GM21515 (cell line): Measurements from ENCODE around the gene CCDC127.

Experiments used
- ATAC-seq: cut with Tn5 transposase; IDR thresholded peaks from one replicate; pipeline ENCODE4 v1.9.1; 2021; ENCODE audit not compliant: unreplicated experiment

The CCDC127 gene

DNA sequence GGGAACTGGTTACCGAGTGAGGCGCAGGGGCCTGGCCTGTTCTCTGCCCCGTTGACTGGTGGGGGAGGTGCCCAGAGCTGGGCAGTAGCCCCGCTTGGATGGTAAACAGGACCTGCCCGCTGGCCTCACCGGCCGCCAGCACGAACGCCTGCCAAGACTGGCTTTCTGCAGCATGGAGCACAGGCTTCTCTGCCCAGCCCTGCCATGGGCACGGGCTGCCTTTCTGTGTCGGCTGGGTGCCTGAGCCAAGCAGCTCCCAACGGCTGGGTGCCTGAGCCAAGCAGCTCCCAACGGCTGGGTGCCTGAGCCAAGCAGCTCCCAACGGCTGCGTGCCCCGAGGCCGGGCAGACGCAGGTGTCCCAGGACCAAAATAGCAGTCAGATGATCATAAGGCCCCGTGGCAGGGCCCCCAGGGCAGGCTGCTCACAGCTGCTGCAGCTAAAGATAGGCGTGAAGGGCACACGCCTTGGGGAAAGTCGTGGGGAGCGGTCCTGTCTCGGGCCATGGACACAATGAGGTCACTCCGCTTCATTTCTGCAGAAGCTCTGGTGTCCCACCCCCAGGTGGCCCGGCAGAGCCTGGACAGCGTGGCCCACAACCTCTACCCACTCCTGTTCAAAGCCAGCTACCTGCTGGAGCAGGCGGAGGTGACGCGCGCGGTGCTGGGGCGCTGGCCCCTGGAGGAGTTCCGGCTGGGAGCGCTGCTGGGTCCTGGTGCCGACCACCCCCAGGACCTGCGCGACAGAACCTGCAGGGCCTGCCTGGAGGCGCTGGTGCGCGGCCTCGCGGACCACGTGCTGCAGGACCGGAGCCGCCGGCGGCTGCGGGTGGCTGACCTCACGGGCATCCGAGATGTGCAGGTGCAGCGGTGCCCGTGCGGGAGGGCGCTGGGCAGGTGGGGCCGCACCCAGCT lies 26.7 kb downstream of the CCDC127 start, which contains the start of gene LRRC14B:
LRRC14B (plus strand) TSS at position 460 of the 913 bp plus-strand sequence; CDS start at position 504, 44 bp downstream.
- ATAC-seq, result peak; percentile 35

- ATAC-seq, result no peak
These were observed 27.5 kb downstream of the CCDC127 start for GRCh38 chr5:190366-191035.

- no peak for ATAC-seq
These were observed 28.0 kb downstream of the CCDC127 start for GRCh38 chr5:189976-190365.

GRCh38 chr5:189486-189885 lies 28.5 kb downstream of the CCDC127 start:
- no peak for ATAC-seq

- peak; percentile 72 for ATAC-seq
These were observed 29.2 kb downstream of the CCDC127 start for GRCh38 chr5:188488-189481.

DNA sequence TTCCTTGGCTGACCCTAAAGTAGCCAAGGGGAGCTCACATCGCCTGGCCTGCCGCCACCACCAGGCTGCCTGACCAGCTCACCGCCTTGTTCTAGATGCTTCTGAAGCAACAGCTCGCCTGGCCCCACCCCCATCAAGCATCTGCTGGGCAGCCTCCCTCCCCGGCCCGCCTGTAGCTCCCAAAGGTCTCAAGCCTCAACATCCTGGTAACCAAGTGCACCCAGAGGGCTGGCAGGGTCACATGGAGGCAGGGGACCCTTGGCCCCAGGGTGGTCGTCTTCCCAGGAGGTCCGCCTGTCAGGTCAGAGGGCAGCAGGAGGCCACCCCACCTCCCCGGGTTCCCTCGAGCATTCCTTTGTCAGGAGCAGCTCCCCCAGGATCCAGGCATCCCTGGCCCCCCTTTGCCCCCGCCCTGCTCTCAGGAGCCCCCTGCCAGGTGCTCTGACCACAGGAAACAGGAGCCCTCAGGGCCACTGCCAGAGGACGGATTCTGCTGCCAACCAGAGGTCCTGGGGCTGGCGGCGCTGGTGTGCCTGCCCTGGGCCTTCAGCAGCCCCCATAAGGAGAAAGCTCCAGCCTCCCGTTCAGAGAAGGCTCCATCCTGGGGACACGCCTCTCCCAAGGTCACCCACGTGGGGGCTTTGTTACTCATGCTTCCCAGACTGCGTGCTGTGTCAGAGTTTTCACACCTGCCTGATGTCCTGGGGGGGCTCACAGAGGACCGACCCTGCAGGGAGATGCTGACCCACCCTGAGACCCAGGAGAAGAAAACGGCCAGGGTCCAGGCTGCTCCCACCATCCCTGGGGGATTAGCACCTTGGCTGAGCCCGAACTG lies 30.1 kb downstream of the CCDC127 start:
- ATAC-seq, result no peak

GRCh38 chr5:187042-187431 lies 30.9 kb downstream of the CCDC127 start:
- no peak for ATAC-seq

DNA sequence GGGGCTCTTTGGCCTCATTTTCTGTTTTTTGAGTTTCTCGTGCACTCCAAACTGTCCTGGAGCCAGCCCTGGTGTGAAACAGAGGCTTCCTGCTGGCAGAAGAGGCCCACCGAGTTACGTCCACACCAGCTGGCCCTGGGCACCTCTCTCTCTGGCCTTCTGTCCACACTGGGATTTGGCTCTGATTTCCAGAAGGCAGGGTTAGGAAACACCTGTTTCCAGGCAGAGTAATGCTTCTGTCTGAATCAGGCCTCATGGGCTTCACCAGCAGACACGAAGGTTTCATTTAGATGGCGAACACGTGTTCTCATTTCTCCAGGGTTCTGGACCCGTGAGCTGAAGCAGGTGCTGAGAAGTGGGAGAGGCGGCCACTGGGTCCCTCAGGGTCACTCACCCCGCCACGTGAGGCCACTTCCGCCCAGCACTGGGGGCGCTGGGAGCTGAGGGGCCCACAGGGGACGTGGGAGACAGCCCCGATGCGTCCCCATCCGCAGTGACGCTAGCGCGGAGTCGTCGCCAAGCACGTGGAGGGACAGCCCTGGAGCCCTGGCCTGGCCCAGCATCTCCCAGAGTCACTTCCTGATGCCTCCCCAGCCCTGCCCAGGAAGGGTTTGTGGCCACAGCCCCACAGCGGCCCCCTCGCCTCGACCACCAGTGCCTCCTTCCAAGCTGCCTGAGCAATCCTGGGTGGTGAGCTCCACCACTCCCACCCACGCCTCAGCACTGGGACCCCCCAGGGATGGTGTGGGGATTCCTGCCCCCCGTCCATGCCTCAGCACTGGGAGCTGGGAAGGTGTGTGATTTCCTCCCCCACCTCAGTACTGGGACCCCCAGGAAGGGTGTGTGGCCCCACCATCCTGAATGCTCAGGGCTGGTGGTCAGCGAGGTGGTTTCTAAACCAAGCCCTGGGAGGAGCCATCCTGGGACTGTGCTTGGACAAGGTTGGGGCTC lies 31.6 kb downstream of the CCDC127 start:
- ATAC-seq, result no peak

DNA sequence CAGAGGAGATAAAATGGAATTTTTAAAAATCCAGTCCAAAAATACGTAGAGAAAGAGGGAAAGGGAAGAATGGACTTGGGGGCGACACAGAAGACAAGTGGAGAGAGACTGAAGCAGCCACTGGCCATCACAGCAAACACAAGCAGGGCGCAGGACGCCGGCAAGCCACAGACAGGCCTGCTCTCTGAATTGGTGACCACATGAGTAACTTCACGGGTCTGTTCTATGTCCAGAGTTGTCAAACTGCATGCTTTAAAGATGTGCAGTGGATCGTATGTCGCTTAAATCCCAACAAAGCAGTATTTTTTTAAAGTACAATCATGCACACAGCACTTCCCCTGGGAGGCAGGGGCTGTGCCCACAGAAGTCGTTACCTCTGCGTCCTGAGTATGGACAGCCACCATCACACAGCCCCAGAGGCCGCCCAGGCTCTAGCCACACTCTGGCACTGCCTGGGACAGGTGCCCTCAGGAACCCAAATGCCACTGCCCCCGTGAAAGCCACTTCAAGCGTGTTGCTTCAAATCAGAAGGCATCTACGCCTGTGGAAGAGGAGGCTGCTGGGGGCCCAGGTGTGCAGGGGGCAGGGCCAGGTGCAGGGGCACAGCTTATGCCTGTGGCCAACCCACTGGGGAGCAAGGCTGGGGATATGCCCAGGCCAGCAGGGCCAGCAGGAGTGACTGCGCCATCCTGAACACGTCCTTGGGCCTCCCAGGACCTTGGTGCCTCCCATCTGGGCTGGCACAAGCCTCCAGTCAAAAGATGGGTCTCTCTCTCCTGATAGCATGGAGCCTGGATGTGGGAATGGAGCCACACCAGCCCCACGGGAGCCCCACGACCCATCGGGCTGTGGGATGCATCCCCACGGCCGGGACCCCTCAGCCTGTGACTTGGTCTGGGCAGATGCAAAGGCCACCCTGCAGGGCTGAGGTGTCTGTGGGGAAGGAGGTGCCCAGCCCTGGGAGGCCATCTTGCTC lies 32.6 kb downstream of the CCDC127 start:
- no peak for ATAC-seq

DNA sequence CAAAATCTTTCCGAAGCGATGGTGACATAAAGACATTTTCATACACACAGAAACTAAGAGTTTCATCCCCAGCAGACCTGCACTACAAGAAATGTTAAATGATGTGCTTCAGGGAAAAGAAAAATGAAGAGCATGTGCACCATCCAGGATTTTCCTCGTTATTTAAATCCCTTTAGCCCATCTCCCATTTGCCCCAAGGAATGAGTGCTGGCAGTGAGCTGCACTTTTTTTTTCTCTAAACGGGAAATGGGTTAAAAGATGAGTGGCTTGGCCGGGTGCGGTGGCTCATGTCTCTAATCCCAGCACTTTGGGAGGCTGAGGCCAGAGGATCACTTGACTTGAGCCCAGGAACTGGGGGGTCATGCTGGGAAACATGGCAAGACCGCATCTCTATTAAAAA lies 33.5 kb downstream of the CCDC127 start:
- ATAC-seq, result no peak

GRCh38 chr5:182126-182525 lies 35.8 kb downstream of the CCDC127 start:
- ATAC-seq, result no peak

GRCh38 chr5:181566-181965 lies 36.4 kb downstream of the CCDC127 start:
- no peak for ATAC-seq

DNA sequence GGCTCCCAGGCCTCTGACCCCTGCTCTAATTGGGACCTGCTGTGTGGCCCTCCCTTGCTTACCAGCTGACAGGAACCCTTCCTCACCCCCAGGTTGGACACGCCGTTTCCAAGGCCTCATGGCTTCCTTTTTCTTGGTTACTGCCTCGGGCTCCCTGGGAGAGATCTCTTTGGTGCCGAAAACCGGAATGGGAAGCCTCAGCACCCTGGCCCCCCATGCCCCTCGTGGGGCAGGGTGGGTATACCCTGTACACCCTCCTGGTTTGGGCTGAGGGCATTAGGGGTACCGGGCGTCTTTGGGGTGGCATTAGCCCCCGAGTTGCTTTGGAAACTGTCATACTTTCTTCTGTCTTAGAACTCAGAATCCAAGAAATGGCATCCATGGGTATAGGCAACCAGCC lies 36.8 kb downstream of the CCDC127 start:
- ATAC-seq, result no peak

GRCh38 chr5:180286-180918 lies 37.6 kb downstream of the CCDC127 start:
- ATAC-seq, result no peak

GRCh38 chr5:179401-179800 lies 38.6 kb downstream of the CCDC127 start:
- ATAC-seq, result no peak

DNA sequence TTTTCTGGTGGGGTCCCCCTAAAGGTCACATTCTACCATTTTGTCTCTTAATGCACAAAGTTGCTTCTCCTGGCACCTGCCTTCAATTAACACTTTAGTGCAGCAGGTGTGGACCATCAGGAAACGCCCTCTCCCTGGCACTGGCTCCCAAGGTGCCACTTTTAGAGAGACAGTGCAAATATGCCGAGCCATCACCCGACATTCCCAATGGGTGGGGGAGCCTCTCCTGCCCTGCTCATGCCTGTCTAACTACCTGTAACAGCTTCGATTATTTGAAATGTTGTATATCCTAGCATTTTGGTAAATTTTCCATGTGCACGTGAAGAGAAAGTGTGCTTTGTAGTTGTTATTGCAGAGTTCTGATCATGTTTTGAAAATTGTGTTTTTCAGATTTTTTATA lies 39.8 kb downstream of the CCDC127 start:
- ATAC-seq, result no peak

DNA sequence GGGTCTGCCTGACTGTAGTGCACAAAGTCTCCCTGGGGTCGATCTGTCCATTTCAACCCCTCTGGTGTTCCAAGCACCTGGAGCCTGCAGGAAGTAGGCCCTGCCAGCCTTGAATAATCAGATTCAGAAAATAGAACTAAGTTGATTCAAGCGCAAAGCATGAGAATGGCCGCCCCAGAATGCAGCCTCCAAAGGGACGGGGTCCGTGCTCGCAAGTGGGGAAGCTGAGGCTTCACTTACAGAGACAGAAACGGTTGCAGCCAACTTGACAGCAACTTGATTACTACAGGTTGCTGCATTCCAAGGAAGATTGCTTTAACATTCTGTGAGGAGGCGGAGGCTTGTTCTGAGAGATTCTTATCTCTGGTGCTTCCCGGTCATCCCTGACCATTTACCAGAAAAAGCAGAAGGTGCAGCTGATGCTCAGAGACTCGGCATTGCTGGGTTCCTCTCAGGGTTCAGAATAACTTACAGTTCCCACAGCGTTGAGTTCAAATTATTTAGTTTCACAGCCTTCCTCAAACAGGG lies 41.6 kb downstream of the CCDC127 start:
- ATAC-seq, result no peak
